HepG2 (cell line): Measurements from ENCODE around the gene YIPF5.

Source experiments
- BCL6 ChIP-seq: IDR thresholded peaks from 2 replicates; pipeline ENCODE4 v1.6.1; 2016; ENCODE audit warnings: missing genetic modification reagents, missing compliant biosample characterization
- CREB1 ChIP-seq, 2 experiments: fragments of 450-650 bp in 1 of 2; IDR thresholded peaks; 2 replicates each; pipeline ENCODE4 v1.6.1; 2016 to 2017; ENCODE audit warnings: control low read depth in 1 of 2, mild to moderate bottlenecking in 1 of 2, missing compliant biosample characterization in 1 of 2, missing genetic modification characterization in 1 of 2
- EZH2 ChIP-seq: conservative IDR thresholded peaks from 2 replicates; pipeline ENCODE4 v1.6.1; 2012; ENCODE audit warnings: mild to moderate bottlenecking, low read depth, low read length, moderate library complexity
- NAIF1 ChIP-seq: sonication (generic); formaldehyde crosslinking; IDR thresholded peaks from 2 replicates; pipeline ENCODE4 v1.5.0; 2020; ENCODE audit warnings: mild to moderate bottlenecking, missing genetic modification reagents, borderline replicate concordance
- TF ChIP-seq, protein P1 (sequence below): IDR thresholded peaks from 2 replicates; pipeline ENCODE4 v1.6.1; 2012; ENCODE audit warnings: inconsistent platforms

DNA sequence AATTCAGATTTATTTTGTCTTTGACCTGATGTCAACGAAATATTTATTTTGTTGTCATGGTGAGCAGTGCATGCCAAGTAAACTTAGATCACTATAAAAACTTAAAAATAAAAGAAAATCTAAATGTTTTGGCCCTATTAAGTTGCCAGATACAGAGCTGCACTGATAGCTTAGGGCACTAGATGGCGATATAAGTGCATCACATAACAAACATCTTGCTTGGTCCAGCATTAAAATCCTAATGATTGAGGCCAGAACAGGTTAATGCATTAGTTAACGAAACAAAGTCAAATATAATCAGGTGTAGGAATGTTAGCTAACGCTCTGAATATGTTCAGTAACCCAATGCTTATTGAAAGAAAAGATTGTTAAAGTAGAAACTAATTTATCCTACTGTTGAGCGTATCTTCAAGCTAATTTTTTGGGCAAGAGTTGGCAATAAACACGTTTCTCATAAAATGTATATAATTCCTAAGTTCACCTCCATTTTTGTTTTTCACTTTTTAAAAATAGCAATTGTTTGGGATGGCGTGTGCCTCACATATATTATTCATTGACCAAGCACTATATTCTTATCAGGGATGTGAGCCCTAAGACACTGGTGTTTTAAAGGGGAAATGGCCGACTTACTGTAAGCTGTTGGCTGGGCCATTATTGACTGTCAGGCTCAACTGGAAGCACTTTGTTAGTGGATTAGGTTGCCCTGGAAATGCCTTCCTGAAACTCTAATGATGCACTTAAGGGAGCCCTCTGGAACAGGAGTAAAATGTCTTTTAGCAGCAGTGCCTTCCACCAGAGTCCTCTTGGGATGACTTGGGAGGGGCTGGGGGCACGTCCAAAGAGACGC lies 33.5 kb upstream of the YIPF5 start:
- TF ChIP-seq, protein P1, sequence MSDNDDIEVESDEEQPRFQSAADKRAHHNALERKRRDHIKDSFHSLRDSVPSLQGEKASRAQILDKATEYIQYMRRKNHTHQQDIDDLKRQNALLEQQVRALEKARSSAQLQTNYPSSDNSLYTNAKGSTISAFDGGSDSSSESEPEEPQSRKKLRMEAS: no peak
- TF ChIP-seq CREB1 (IDR thresholded peaks at IDR 0.05) (no peak), CREB1 (CRISPR knock-in tag; IDR thresholded peaks at IDR 0.05) (no peak), NAIF1 (CRISPR knock-in tag) (no peak), EZH2 (no peak), BCL6 (CRISPR knock-in tag) (no peak)
